Spinal cord (tissue), 10 donors: ENCODE data around the gene ZNF844. TPM values are rescaled to one million over a fixed set of nuclear protein-coding genes. Genes with fewer than 3 reads are reported as not detected.
"Not testable (repeated sequence)": the region's sequence is repeated elsewhere in the genome, so short reads cannot be mapped to it uniquely, and the experiment has no call there.

Experiments
- DNase-seq, 6 donors: peaks; one replicate each; pipeline versions ENCODE4 v3.0.0 to v3.0.0-alpha.2; 2013 to 2015; ENCODE audit warnings: low spot score in 6 of 6, low read depth in 4 of 6
- H3K27ac ChIP-seq: one replicate; pipeline ENCODE4 v1.5.1; 2013; ENCODE audit warnings: low read depth, low read length, control low read depth
- H3K27me3 ChIP-seq: one replicate; pipeline ENCODE4 v1.6.1; 2013; ENCODE audit warnings: low read length; ENCODE audit not compliant: control insufficient read depth, insufficient read depth
- H3K36me3 ChIP-seq: one replicate; pipeline ENCODE4 v1.6.1; 2013; ENCODE audit warnings: low read length; ENCODE audit not compliant: control insufficient read depth, insufficient read depth
- H3K4me1 ChIP-seq: one replicate; pipeline ENCODE4 v1.6.1; 2013; ENCODE audit warnings: low read length; ENCODE audit not compliant: control insufficient read depth, insufficient read depth
- H3K4me3 ChIP-seq: one replicate; pipeline ENCODE4 v1.5.1; 2013; ENCODE audit warnings: low read depth, low read length, control low read depth
- H3K9me3 ChIP-seq: one replicate; pipeline ENCODE4 v1.6.1; 2013; ENCODE audit warnings: low read length; ENCODE audit not compliant: control insufficient read depth, insufficient read depth
- WGBS: methylation state at CpG from one replicate; pipeline ENCODE4 v1.1.5; 2013; ENCODE audit warnings: missing lambda C conversion rate; ENCODE audit not compliant: insufficient coverage; 5-methylcytosine and 5-hydroxymethylcytosine counted together
- polyA plus RNA-seq, 2 donors: library from polyadenylated mRNA; unstranded; fragments of 120-200 nt; gene quantifications; one replicate each; pipeline ENCODE4 v1.2.1, GENCODE V29; 2013; ENCODE audit not compliant: insufficient read length in 2 of 2
- total RNA-seq, 2 donors: library from RNA; depleted of rRNA in 1 of 2; stranded (reverse); fragments of 120-200 nt in 1 of 2; fragments of >200 nt in 1 of 2; gene quantifications; one replicate each; pipeline versions ENCODE4 v1.2.3 to v1.2.4, GENCODE V29; 2013 to 2014
- donor health status: healthy.

ZNF844 gene
- total and polyA plus RNA-seq, 4 donors, result 11.2 to 24.2 (median 17.6) TPM

DNA sequence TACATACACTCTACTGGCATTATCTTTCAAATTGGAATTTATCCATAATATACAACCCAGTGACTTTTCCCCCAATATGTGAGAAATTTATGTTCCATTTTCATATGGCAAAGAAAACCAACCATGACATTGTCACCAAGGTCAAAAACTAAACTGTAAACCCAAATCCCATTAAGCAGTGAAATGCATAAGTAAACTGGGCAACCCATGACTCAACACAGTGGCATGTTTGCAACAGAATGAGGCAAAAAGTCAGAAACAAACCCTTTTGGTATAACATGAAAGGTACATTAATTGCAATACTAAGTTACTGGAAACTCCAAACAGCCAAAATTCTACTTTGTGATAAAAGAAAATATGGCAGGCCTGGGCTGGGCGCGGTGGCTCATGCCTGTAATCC is 16.7 kb upstream of the ZNF844 start:
- Histone ChIP-seq H3K9me3 (peaks cover 2% of the 10 kb centered on the region), H3K4me3 (no peak overlapping the region), H3K27ac (no peak overlapping the region), H3K4me1 (peaks cover 13% of the 10 kb centered on the region), H3K27me3 (no peaks in the 10 kb centered on the region), H3K36me3 (no peaks in the 10 kb centered on the region)
- no peak for DNase-seq
- 100% methylated on average over 2 of the region's 2 CpGs for WGBS

DNA sequence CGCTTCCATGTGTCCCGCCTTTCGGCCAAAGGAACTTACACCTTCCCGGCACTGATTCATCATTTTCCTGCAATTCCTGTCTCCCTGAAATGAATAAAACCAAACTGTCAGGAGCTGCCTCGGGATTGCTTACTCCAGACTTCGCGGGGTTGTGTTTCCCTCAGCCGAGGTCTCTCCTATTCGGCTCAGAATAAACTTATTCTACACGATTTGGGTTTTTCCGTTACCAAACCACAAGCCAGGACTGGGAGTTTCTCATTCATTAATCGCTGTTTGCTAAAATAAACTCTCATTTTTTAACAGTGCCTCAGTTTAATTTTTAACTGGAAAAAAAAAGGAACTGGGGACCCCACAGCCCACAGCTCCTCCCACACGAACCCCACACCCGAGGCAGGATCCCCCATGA is 12.4 kb upstream of the ZNF844 start:
- Histone ChIP-seq H3K4me1 (peaks cover 17% of the 10 kb centered on the region), H3K36me3 (no peaks in the 10 kb centered on the region), H3K4me3 (peak overlapping the region; percentile 70), H3K27me3 (no peaks in the 10 kb centered on the region), H3K27ac (no peak overlapping the region), H3K9me3 (no peaks in the 10 kb centered on the region)
- DNase-seq, result peak in 3 of 6 donors; percentile 5 to 24 (median 13)
- WGBS, result 0% methylated on average over 13 of the region's 14 CpGs

DNA sequence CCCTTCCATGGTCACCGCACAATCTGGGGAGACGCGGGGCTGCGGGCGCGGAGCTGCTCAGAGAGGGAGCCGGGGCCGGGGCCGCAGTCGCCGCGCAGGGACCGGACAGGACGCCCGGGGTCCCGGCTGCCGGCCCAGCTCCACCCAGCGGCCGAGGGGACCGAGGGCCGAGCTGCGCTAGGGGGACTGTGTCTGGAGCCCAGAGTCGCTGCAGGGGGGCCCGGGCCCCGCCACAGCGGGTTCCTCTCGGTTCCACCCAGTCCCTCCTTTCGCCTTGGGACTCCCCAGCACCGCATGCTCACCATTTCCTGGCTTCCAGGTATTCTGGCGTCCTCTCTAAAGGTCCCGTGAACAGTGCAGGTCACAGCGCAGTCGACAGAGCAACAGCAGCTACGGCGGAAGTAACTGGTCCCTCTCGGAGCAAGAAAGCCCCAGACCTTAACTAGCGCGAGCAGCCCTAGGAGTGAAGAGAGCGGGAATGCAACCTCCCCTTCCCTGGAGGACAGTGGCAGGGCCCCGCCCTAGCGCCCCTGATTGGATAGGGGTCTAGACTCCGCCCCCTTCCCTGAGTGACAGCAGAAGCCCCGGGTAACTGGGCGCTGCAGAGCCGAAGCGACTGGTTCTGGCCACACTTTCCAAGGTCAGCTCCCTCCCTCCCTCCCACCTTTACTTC is 11.9 kb upstream of the ZNF844 start, which contains the start of gene ZNF878:
TSS of gene ZNF878 (minus strand) at position 465 of the 673 bp plus-strand sequence. CDS start at position 305, 160 bp downstream.
- H3K4me1 ChIP-seq, result peaks cover 17% of the 10 kb centered on the region
- peak in 5 of 6 donors; percentile 72 to 96 (median 86) for DNase-seq
- H3K9me3 ChIP-seq, result no peaks in the 10 kb centered on the region
- H3K36me3 ChIP-seq, result no peaks in the 10 kb centered on the region
- H3K27me3 ChIP-seq, result no peaks in the 10 kb centered on the region
- WGBS, result 0% methylated on average over 46 of the region's 46 CpGs
- peak within 1 kb of the TSS; percentile 70 for H3K4me3 ChIP-seq
- peak within 1 kb of the TSS; percentile 90 for H3K27ac ChIP-seq

DNA sequence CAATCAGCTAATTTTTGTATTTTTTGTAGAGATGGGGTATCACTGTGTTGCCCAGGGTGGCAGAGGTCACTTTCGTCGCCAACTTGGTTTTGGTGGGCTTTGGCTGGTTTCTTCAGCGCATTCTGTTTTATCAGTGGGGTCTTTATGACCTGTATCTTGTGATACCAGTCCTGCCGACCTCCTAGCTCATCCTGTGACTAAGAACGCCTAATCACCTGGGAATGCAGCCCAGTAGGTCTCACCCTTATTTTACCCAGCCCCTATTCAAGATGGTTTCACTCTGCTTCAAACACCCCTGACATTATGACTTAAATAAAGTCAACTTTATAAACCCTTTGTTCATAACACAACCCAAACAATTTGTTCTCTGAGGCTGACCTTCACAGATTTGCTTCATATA is 8.7 kb upstream of the ZNF844 start:
- Histone ChIP-seq H3K27ac (no peak overlapping the region), H3K4me1 (peaks cover 24% of the 10 kb centered on the region), H3K27me3 (no peaks in the 10 kb centered on the region), H3K4me3 (no peak overlapping the region), H3K9me3 (no peaks in the 10 kb centered on the region), H3K36me3 (no peaks in the 10 kb centered on the region)
- no peak for DNase-seq
- 79% methylated on average over 5 of the region's 5 CpGs for WGBS

DNA sequence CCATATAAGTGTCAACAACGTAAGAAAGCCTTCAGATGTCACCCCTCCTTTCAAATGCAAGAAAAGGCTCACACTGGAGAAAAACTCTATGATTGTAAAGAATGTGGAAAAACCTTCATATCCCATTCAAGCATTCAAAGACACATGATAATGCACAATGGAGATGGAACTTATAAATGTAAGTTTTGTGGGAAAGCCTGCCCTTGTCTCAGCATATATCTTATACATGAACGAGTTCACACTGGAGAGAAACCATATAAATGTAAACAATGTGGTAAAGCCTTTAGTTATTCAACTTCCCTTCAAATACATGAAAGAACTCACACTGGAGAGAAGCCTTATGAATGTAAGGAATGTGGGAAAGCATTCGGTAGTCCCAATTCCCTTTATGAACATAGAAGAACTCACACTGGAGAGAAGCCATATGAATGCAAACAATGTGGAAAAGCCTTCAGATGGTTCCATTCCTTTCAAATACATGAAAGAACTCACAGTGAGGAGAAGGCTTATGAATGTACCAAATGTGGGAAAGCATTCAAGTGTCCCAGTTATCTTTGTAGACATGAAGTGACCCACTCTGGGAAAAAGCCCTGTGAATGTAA is 11.1 kb downstream of the ZNF844 start:
- WGBS, result no CpG with 5 or more reads among the region's 3 CpGs
- H3K9me3 ChIP-seq, result peaks cover 56% of the 10 kb centered on the region
- no peak overlapping the region for H3K4me3 ChIP-seq
- H3K36me3 ChIP-seq, result peaks cover 52% of the 10 kb centered on the region
- H3K27ac ChIP-seq, result no peak overlapping the region
- H3K27me3 ChIP-seq, result no peaks in the 10 kb centered on the region
- no peak for DNase-seq
- H3K4me1 ChIP-seq, result no peaks in the 10 kb centered on the region

DNA sequence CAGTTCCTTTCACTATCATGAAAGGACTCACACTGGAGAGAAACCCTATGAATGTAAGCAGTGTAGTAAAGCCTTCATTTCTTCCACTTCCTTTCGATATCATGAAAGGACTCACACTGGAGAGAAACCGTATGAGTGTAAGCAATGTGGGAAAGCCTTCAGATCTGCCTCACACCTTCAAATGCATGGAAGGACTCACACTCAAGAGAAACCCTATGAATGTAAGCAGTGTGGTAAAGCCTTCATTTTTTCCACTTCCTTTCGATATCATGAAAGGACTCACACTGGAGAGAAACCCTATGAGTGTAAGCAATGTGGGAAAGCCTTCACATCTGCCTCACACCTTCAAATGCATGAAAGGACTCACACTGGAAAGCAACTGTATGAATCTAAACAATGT is 11.8 kb downstream of the ZNF844 start:
- not testable (repeated sequence) for H3K4me1 ChIP-seq, H3K4me3 ChIP-seq, H3K27me3 ChIP-seq, H3K27ac ChIP-seq, DNase-seq
- WGBS, result no CpG with 5 or more reads among the region's 3 CpGs
- Histone ChIP-seq H3K9me3 (peaks cover 53% of the 10 kb centered on the region), H3K36me3 (peaks cover 52% of the 10 kb centered on the region)

DNA sequence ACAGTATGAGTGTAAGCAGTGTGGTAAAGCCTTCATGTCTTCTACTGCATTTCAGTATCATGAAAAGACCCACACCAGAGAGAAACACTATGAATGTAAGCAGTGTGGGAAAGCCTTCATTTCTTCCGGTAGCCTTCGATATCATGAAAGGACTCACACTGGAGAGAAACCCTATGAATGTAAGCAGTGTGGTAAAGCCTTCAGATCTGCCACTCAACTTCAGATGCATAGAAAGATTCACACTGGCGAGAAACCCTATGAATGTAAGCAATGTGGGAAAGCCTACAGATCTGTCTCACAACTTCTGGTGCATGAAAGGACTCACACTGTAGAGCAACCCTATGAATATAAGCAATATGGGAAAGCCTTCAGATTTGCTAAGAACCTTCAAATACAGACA is 12.8 kb downstream of the ZNF844 start:
- no peak overlapping the region for H3K27ac ChIP-seq
- no peak overlapping the region for H3K4me3 ChIP-seq
- DNase-seq, result no peak
- H3K9me3 ChIP-seq, result peaks cover 52% of the 10 kb centered on the region
- no peaks in the 10 kb centered on the region for H3K27me3 ChIP-seq
- no peaks in the 10 kb centered on the region for H3K4me1 ChIP-seq
- WGBS, result no CpG with 5 or more reads among the region's 3 CpGs
- H3K36me3 ChIP-seq, result peaks cover 52% of the 10 kb centered on the region

DNA sequence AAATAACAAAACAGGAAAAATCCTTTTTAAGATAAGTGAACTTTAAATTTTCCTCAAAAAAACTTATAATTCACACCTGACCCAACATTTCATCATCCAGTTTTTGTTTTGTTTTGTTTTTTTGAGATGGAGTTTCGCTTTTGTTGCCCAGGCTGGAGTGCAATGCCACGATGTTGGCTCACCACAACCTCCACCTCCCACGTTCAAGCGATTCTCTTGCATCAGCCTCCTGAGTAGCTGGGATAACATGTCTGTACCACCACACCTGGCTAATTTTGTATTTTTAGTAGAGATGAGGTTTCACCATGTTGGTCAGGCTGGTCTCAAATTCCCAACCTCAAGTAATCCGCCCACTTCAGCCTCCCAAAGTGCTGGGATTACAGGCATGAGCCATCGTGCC is 18.8 kb downstream of the ZNF844 start:
- not testable (repeated sequence) for DNase-seq, H3K4me3 ChIP-seq, H3K9me3 ChIP-seq, H3K4me1 ChIP-seq, H3K27ac ChIP-seq, H3K27me3 ChIP-seq
- no CpG with 5 or more reads among the region's 6 CpGs for WGBS
- peaks cover 21% of the 10 kb centered on the region for H3K36me3 ChIP-seq

DNA sequence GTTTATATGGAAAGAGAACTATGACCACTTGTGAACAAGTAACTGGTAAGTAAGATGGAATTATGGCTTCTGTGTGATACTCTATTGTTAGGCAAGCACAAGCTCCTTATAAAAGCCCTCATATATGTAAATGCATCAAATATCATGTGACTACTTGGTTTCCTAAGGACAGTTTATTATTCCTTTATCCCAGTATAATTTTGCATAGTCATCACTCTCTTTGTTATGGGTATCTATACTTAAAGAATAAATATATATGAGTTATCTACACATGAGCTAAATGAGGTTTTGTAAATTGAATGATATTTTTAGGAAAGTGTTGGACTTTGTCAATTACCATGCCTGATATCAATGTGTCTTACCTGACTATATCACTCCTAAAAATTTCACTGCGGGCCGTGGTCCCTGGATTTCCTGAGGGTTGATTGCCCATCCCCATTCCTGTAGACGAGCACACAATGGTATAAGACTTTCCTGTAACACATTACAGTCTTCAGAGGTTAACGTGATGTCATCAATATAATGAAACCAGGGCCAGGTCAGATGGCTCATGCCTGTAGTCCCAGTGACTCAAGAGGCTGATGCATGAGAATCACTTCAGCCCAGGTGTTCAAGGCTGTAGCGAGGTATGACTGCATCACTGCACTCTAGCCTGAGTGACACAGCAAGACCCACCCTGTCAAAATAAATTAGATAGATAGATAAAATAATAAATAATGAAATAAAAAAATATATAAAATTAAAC is 20.7 kb downstream of the ZNF844 start:
- 87% methylated on average over 4 of the region's 5 CpGs for WGBS
- no peak overlapping the region for H3K27ac ChIP-seq
- DNase-seq, result no peak
- H3K27me3 ChIP-seq, result no peaks in the 10 kb centered on the region
- H3K36me3 ChIP-seq, result peaks cover 5% of the 10 kb centered on the region
- no peak overlapping the region for H3K4me3 ChIP-seq
- peaks cover 3% of the 10 kb centered on the region for H3K9me3 ChIP-seq
- H3K4me1 ChIP-seq, result no peaks in the 10 kb centered on the region
